H9 (cell line): ENCODE measurements around the gene ZNF664. TPM values are rescaled to one million over a fixed set of nuclear protein-coding genes. Genes with fewer than 3 reads are reported as not detected.

ENCODE experiments used
- DNase-seq: peaks from one replicate; pipeline ENCODE4 v3.0.0-alpha.2; 2017
- H2AFZ ChIP-seq: one replicate; pipeline ENCODE4 v1.6.1; 2013; ENCODE audit warnings: mild to moderate bottlenecking, low read length, control low read depth, moderate library complexity
- H2AK5ac ChIP-seq: 2 replicates; pipeline ENCODE4 v1.6.1; 2013; ENCODE audit warnings: low read length, control low read depth, mixed read lengths; ENCODE audit not compliant: insufficient read length
- H2BK120ac ChIP-seq: one replicate; pipeline ENCODE4 v1.6.1; 2013; ENCODE audit warnings: low read depth, mild to moderate bottlenecking, low read length, control low read depth, inconsistent platforms; ENCODE audit not compliant: poor library complexity, severe bottlenecking
- H2BK12ac ChIP-seq: 2 replicates; pipeline ENCODE4 v1.6.1; 2013; ENCODE audit warnings: low read length, control low read depth, mixed read lengths, low read depth; ENCODE audit not compliant: insufficient read length
- H2BK15ac ChIP-seq: 2 replicates; pipeline ENCODE4 v1.6.1; 2013; ENCODE audit warnings: low read depth, low read length, control low read depth
- H2BK20ac ChIP-seq: one replicate; pipeline ENCODE4 v1.6.1; 2013; ENCODE audit warnings: low read depth, mild to moderate bottlenecking, low read length, control low read depth, inconsistent platforms; ENCODE audit not compliant: poor library complexity, severe bottlenecking
- H2BK5ac ChIP-seq: 2 replicates; pipeline ENCODE4 v1.6.1; 2013; ENCODE audit warnings: low read length, control low read depth, mixed read lengths; ENCODE audit not compliant: insufficient read length
- H3K14ac ChIP-seq: 2 replicates; pipeline ENCODE4 v1.6.1; 2013; ENCODE audit warnings: low read length, control low read depth; ENCODE audit not compliant: insufficient read depth
- H3K18ac ChIP-seq: 2 replicates; pipeline ENCODE4 v1.6.1; 2013; ENCODE audit warnings: low read depth, mild to moderate bottlenecking, mixed read lengths, low read length, control low read depth; ENCODE audit not compliant: insufficient read length
- H3K23ac ChIP-seq: 2 replicates; pipeline ENCODE4 v1.6.1; 2013; ENCODE audit warnings: low read length, control low read depth, mixed read lengths, low read depth; ENCODE audit not compliant: insufficient read length
- H3K23me2 ChIP-seq: 2 replicates; pipeline ENCODE4 v1.6.1; 2013; ENCODE audit warnings: low read depth, mild to moderate bottlenecking, mixed read lengths, low read length, control low read depth; ENCODE audit not compliant: insufficient read length, poor library complexity, severe bottlenecking
- H3K27ac ChIP-seq: 2 replicates; pipeline ENCODE4 v1.5.1; 2013; ENCODE audit warnings: low read length, control low read depth, mixed read lengths, low read depth; ENCODE audit not compliant: insufficient read length
- H3K27me3 ChIP-seq: 2 replicates; pipeline ENCODE4 v1.6.1; 2013; ENCODE audit warnings: low read length, control low read depth, inconsistent platforms; ENCODE audit not compliant: insufficient read depth
- H3K4ac ChIP-seq: 2 replicates; pipeline ENCODE4 v1.6.1; 2013; ENCODE audit warnings: low read depth, mild to moderate bottlenecking, control low read depth, inconsistent platforms, low read length, moderate library complexity
- H3K4me1 ChIP-seq: 2 replicates; pipeline ENCODE4 v1.6.1; 2013; ENCODE audit warnings: low read length, control low read depth, inconsistent platforms; ENCODE audit not compliant: insufficient read depth
- H3K4me2 ChIP-seq: 2 replicates; pipeline ENCODE4 v1.6.1; 2013; ENCODE audit warnings: low read length, control low read depth, mixed read lengths; ENCODE audit not compliant: insufficient read length, insufficient read depth
- H3K56ac ChIP-seq: 2 replicates; pipeline ENCODE4 v1.6.1; 2013; ENCODE audit warnings: low read depth, mild to moderate bottlenecking, mixed read lengths, low read length, control low read depth; ENCODE audit not compliant: insufficient read length
- H3K79me1 ChIP-seq: 2 replicates; pipeline ENCODE4 v1.6.1; 2013; ENCODE audit warnings: low read depth, mild to moderate bottlenecking, moderate library complexity, low read length, control low read depth, inconsistent platforms; ENCODE audit not compliant: insufficient read depth, poor library complexity, severe bottlenecking
- H3K79me2 ChIP-seq: 2 replicates; pipeline ENCODE4 v1.6.1; 2013; ENCODE audit warnings: low read length, control low read depth, inconsistent platforms; ENCODE audit not compliant: insufficient read depth
- H3K9ac ChIP-seq: 2 replicates; pipeline ENCODE4 v1.6.1; 2013; ENCODE audit warnings: low read length, control low read depth, mixed read lengths; ENCODE audit not compliant: insufficient read length; ENCODE audit errors: extremely low read depth
- H3K9me3 ChIP-seq: one replicate; pipeline ENCODE4 v1.6.1; 2013; ENCODE audit warnings: low read depth, low read length, inconsistent platforms; ENCODE audit not compliant: control insufficient read depth
- H3T11ph ChIP-seq: one replicate; pipeline ENCODE4 v1.6.1; 2013; ENCODE audit warnings: mild to moderate bottlenecking, low read length, control low read depth, inconsistent platforms
- H4K20me1 ChIP-seq: one replicate; pipeline ENCODE4 v1.6.1; 2013; ENCODE audit not compliant: control insufficient read depth, insufficient read length, insufficient read depth
- H4K5ac ChIP-seq: 2 replicates; pipeline ENCODE4 v1.6.1; 2013; ENCODE audit warnings: low read depth, mild to moderate bottlenecking, mixed read lengths, low read length, control low read depth; ENCODE audit not compliant: insufficient read length
- H4K8ac ChIP-seq: replicated peaks from 2 replicates; pipeline ENCODE4 v1.6.1; 2013; ENCODE audit warnings: low read length, control low read depth, mixed read lengths, low read depth; ENCODE audit not compliant: insufficient read length
- H4K91ac ChIP-seq: 2 replicates; pipeline ENCODE4 v1.6.1; 2013; ENCODE audit warnings: low read depth, mild to moderate bottlenecking, moderate library complexity, mixed read lengths, low read length, control low read depth; ENCODE audit not compliant: insufficient read length
- H3K27ac Mint-ChIP-seq, 3 experiments: 2 replicates in 2 of 3; 3 replicates in 1 of 3; pipeline ENCODE4 v1.8.0; 2020 to 2021; ENCODE audit warnings: mixed read lengths in 3 of 3, mild to moderate bottlenecking in 1 of 3, moderate library complexity in 1 of 3
- H3K27me3 Mint-ChIP-seq: 2 replicates; pipeline ENCODE4 v1.8.0; 2021; ENCODE audit warnings: low read depth, mild to moderate bottlenecking, moderate library complexity, mixed read lengths
- H3K36me3 Mint-ChIP-seq, 3 experiments: 2 replicates in 2 of 3; 3 replicates in 1 of 3; pipeline ENCODE4 v1.8.0; 2020 to 2021; ENCODE audit warnings: low read depth in 3 of 3, mixed read lengths in 3 of 3; ENCODE audit not compliant: insufficient read depth in 1 of 3
- H3K4me1 Mint-ChIP-seq, 2 experiments: 2 replicates each; pipeline ENCODE4 v1.8.0; 2020; ENCODE audit warnings: mixed read lengths in 2 of 2
- H3K4me3 Mint-ChIP-seq, 2 experiments: 2 replicates in 1 of 2; 3 replicates in 1 of 2; pipeline ENCODE4 v1.8.0; 2020 to 2021; ENCODE audit warnings: mild to moderate bottlenecking in 2 of 2, mixed read lengths in 2 of 2, moderate library complexity in 1 of 2
- H3K9me3 Mint-ChIP-seq, 2 experiments: 2 replicates in 1 of 2; 3 replicates in 1 of 2; pipeline ENCODE4 v1.8.0; 2020; ENCODE audit warnings: mild to moderate bottlenecking in 2 of 2, mixed read lengths in 2 of 2, moderate library complexity in 1 of 2
- WGBS: extraction: QIAGEN DNeasy Blood & Tissue Kit; methylation state at CpG from one replicate; pipeline ENCODE4 v1.1.7; 2013; ENCODE audit warnings: missing lambda C conversion rate, low lambda C conversion rate, mixed read lengths; ENCODE audit not compliant: insufficient read length; ENCODE audit errors: extremely low coverage; 5-methylcytosine and 5-hydroxymethylcytosine counted together
- total RNA-seq: library from RNA; stranded (reverse); gene quantifications from 2 replicates; pipeline ENCODE4 v1.2.1, GENCODE V29; 2021
- TF ChIP-seq, protein P1 (sequence below): fragments of 200-600 bp; sonication (generic); conservative IDR thresholded peaks from 3 replicates; pipeline ENCODE4 v1.8.0; 2021; ENCODE audit warnings: antibody characterized with exemption, mild to moderate bottlenecking

The ZNF664 gene
- total RNA-seq, 1 experiment from 2014 or later: 29.5 TPM

DNA sequence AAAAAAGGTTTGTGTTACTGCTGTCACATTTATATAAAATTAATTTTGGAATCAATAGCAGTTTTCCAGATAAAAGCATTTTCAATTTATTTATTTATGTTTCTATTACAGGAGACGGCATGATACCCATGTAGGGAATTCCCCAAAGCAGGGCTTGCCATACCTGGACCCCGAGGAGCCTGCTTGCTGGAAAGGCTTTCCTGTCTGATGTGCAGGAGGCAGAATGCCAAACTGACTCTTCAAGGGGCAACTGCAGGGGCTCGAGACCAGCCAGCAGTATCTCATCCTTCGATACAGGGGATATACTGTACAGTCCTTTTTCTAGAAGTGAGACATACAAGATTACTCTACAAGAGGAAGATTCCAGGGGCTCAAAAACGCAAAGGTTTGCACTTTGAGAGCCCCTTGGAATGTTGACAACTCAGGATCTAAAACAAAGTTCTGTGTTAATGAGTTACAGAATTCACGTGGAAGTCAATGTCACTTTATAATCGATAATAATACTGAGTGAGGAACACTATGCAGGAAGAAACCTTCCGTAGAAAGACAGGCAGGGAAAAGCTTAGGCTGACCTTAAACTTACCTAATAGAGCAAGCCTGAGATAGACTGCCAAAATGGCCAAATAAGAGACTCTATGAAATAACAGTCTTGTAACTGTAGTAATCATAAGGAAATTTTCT lies 38.6 kb downstream of the ZNF664 start:
- Histone ChIP-seq H2BK20ac (no peak overlapping the region), H2BK5ac (no peak overlapping the region), H4K91ac (no peak overlapping the region), H3K14ac (no peak overlapping the region), H3K56ac (no peak overlapping the region), H3K79me2 (no peaks in the 10 kb centered on the region), H4K8ac (no peak overlapping the region), H2AK5ac (no peak overlapping the region), H4K20me1 (no peaks in the 10 kb centered on the region), H3K9me3 (no peaks in the 10 kb centered on the region), H3K9ac (no peak overlapping the region), H3K27ac (no peak overlapping the region), H3K18ac (no peak overlapping the region), H3K4me2 (no peak overlapping the region), H3K23ac (no peak overlapping the region), H3K4me1 (no peaks in the 10 kb centered on the region; the same call in 1 of the 2 replicates), H2BK15ac (no peak overlapping the region), H3K23me2 (no peaks in the 10 kb centered on the region), H2BK120ac (no peak overlapping the region), H4K5ac (no peak overlapping the region), H2BK12ac (no peak overlapping the region), H3K27me3 (no peaks in the 10 kb centered on the region), H3T11ph (no peak overlapping the region), H3K79me1 (no peaks in the 10 kb centered on the region), H3K4ac (no peak overlapping the region), H2AFZ (no peak overlapping the region)
- Mint-ChIP-seq H3K36me3 (peaks cover 18 to 27% (median 23%) of the 10 kb centered on the region in 3 experiments), H3K4me3 (no peak overlapping the region), H3K4me1 (peaks cover 11 to 14% of the 10 kb centered on the region in 2 experiments), H3K27ac (no peak overlapping the region), H3K27me3 (no peaks in the 10 kb centered on the region), H3K9me3 (no peaks in the 10 kb centered on the region)
- no CpG with 5 or more reads among the region's 8 CpGs for WGBS
- no peak for DNase-seq
- TF ChIP-seq, protein P1, sequence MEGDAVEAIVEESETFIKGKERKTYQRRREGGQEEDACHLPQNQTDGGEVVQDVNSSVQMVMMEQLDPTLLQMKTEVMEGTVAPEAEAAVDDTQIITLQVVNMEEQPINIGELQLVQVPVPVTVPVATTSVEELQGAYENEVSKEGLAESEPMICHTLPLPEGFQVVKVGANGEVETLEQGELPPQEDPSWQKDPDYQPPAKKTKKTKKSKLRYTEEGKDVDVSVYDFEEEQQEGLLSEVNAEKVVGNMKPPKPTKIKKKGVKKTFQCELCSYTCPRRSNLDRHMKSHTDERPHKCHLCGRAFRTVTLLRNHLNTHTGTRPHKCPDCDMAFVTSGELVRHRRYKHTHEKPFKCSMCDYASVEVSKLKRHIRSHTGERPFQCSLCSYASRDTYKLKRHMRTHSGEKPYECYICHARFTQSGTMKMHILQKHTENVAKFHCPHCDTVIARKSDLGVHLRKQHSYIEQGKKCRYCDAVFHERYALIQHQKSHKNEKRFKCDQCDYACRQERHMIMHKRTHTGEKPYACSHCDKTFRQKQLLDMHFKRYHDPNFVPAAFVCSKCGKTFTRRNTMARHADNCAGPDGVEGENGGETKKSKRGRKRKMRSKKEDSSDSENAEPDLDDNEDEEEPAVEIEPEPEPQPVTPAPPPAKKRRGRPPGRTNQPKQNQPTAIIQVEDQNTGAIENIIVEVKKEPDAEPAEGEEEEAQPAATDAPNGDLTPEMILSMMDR: no peak
